ENCODE measurements around the gene MYRIP. TPM values are rescaled to one million over a fixed set of nuclear protein-coding genes. Genes with fewer than 3 reads are reported as not detected.

The MYRIP gene
- total RNA-seq, 1 donor from 2014 or later, result 12.7 TPM

DNA sequence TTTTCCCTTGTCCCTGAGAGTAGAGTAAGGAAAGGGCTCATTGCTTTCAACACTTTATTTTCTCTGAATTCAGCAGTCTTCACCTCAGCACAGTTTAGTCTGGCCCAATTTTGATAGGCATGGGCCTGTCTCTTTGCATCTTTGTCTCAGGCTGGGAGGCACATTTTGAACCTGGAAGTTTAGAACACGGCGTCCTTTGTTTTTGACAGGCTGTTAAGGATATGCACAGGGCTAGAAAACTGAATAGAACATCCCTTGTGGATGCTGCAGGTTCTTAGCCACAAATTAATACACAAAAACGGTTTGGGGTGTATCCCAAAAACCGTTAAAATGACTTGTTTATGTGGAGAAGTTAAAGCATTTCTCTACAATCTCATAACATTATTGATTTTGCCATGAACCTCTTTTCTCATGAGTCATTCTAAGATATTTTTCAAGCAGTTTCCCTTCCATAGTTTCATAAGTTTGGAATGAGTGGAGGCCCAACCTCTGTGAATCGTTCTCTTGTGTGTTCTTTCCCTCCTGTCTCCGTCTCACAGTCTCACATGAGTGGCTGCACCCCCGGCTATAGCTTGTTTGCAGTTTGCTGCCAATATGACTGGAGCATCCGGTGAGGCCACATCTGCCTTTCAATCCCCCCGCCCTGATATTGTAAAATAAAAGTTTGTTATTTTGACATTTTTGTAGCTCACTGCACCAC, 307.2 kb downstream of the MYRIP start:
- Histone ChIP-seq H3K27me3 (no peaks in the 10 kb centered on the region), H3K4me3 (no peak overlapping the region), H3K4me1 (peaks cover 0 to 3% of the 10 kb centered on the region in 2 donors), H3K9me3 (no peaks in the 10 kb centered on the region), H3K27ac (no peak overlapping the region), H3K36me3 (no peaks in the 10 kb centered on the region)
- no peak for DNase-seq (ENCODE audit: low spot score in 2 of 2)
- intact Hi-C loops (cut with DNase I), result no loop called here
- TF ChIP-seq, protein P1, sequence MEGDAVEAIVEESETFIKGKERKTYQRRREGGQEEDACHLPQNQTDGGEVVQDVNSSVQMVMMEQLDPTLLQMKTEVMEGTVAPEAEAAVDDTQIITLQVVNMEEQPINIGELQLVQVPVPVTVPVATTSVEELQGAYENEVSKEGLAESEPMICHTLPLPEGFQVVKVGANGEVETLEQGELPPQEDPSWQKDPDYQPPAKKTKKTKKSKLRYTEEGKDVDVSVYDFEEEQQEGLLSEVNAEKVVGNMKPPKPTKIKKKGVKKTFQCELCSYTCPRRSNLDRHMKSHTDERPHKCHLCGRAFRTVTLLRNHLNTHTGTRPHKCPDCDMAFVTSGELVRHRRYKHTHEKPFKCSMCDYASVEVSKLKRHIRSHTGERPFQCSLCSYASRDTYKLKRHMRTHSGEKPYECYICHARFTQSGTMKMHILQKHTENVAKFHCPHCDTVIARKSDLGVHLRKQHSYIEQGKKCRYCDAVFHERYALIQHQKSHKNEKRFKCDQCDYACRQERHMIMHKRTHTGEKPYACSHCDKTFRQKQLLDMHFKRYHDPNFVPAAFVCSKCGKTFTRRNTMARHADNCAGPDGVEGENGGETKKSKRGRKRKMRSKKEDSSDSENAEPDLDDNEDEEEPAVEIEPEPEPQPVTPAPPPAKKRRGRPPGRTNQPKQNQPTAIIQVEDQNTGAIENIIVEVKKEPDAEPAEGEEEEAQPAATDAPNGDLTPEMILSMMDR (IDR thresholded peaks at IDR 0.05), result no peak

DNA sequence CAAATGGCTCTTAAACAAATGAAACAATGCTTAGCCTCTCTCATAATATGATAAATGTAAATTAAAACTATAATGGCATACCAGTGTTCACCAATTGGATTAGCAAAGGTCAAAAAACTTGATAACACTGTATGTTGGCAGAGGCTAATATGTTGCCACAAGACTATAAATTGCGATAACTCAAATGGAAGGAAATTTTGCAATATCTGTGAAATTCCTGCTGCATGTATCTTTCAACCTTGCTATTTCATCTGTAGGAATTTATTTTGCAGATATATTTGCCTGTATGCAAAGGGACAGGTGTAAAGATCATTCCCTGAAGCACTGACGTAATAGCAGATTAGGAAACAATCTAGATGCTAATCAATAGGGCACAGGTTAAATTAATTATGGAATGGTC, 308.7 kb downstream of the MYRIP start:
- peaks cover 0 to 3% of the 10 kb centered on the region in 2 donors for H3K4me1 ChIP-seq
- H3K27ac ChIP-seq, result no peak overlapping the region
- no peaks in the 10 kb centered on the region for H3K9me3 ChIP-seq
- no peaks in the 10 kb centered on the region for H3K36me3 ChIP-seq
- DNase-seq (ENCODE audit: low spot score in 2 of 2), result no peak
- H3K27me3 ChIP-seq, result no peaks in the 10 kb centered on the region
- no peak overlapping the region for H3K4me3 ChIP-seq
- TF ChIP-seq, protein P1 (IDR thresholded peaks at IDR 0.05), result no peak
- intact Hi-C loops (cut with DNase I), result no loop called here

DNA sequence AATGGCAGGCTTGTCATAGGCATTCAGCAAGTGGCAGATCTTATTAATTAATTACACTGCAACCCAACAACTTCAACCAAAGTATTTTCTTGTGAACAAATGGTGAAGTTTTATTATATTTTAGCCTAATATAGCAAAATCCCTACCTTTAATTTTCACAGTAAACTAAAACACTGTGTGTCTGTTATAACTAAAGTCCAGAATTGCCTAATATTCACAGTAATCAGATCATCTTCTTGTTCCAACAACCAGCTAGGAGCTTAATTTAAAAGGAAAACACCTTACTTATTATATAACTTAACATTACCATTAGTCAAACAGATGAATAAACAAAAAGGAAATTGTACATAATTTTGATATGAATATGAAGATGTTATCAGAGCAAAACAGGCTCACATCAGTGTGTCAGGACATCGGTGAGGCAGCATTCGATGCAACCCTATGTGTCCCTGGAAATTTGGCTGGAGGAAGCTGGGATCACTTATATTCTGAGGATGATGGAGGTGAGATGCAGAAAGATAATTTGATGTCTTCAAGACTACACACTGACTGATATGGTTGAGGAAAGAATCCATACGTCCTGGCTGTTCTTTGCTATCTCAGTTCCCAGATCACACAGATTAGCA, 310.8 kb downstream of the MYRIP start:
- intact Hi-C loops (cut with DNase I), result no loop called here
- no peaks in the 10 kb centered on the region for H3K36me3 ChIP-seq
- H3K27me3 ChIP-seq, result no peaks in the 10 kb centered on the region
- no peak overlapping the region for H3K4me3 ChIP-seq
- H3K4me1 ChIP-seq, result peaks cover 0 to 3% of the 10 kb centered on the region in 2 donors
- DNase-seq (ENCODE audit: low spot score in 2 of 2), result no peak
- no peaks in the 10 kb centered on the region for H3K9me3 ChIP-seq
- TF ChIP-seq, protein P1 (IDR thresholded peaks at IDR 0.05), result no peak
- no peak overlapping the region for H3K27ac ChIP-seq

DNA sequence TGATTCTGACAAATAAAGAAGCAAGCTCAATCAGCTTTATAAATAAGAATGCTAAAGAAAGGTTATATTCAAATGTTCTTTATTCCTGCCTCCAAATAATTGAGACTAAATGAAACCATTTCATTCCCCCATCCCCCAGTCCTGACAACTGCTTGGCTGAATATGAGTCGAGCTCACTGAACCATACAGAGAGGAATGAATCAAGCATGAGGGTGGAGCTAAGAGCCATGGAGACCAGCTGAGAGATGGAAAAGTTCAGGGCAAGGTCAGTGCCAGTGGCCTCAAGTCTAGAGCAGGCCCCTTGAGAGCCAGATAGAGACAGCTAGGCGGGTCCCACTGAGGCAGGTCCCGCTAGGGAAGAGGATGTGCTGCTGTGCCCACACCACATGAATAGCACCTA, 311.4 kb downstream of the MYRIP start:
- TF ChIP-seq, protein P1 (IDR thresholded peaks at IDR 0.05), result no peak

DNA sequence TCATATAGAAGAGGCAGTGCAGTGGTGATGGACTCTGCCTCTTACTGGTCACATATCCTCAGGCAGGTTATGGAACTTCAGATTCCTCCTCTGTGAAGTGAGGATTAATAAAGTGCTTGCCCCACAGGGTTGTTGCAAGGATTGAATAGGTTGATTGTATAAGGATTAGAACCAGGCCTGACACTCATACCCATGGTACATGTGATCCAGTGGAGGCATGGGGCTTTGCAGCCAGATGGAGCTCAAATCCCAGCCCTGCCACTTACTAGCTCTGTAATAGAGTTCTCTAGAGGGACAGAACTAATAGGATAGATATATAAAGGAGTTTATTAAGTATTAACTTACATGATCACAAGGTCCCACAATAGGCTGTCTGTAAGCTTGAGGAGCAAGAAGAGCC, 315.5 kb downstream of the MYRIP start:
- DNase-seq (ENCODE audit: low spot score in 2 of 2), result no peak
- TF ChIP-seq, protein P1 (IDR thresholded peaks at IDR 0.05), result no peak
- no peaks in the 10 kb centered on the region for H3K9me3 ChIP-seq
- no peaks in the 10 kb centered on the region for H3K36me3 ChIP-seq
- no peak overlapping the region for H3K27ac ChIP-seq
- intact Hi-C loops (cut with DNase I), result no loop called here
- no peaks in the 10 kb centered on the region for H3K27me3 ChIP-seq
- peaks cover 4% of the 10 kb centered on the region in 2 donors for H3K4me1 ChIP-seq
- no peak overlapping the region for H3K4me3 ChIP-seq

More for the DNA sequence above, 311.4 kb downstream of the MYRIP start:
- no peak overlapping the region for H3K4me3 ChIP-seq
- H3K27me3 ChIP-seq, result no peaks in the 10 kb centered on the region
- H3K9me3 ChIP-seq, result no peaks in the 10 kb centered on the region
- no peak for DNase-seq (ENCODE audit: low spot score in 2 of 2)
- no peaks in the 10 kb centered on the region for H3K36me3 ChIP-seq
- H3K27ac ChIP-seq, result no peak overlapping the region
- intact Hi-C loops (cut with DNase I), result no loop called here
- peaks cover 0 to 3% of the 10 kb centered on the region in 2 donors for H3K4me1 ChIP-seq

Data from ascending aorta (tissue), 2 donors.